ENCODE results near the gene EXOC1. TPM values are rescaled to one million over a fixed set of nuclear protein-coding genes. Genes with fewer than 3 reads are reported as not detected.

EXOC1 gene
- total and polyA plus RNA-seq, 9 of the 15 experiments (the other 6 are each of a cell fraction or from before 2014, with no cell fraction given) = 16.0 to 45.5 (median 26.2) TPM

GRCh38 chr4:55826986-55827385 lies 26.5 kb upstream of the EXOC1 start:
- intact Hi-C loops (cut with micrococcal nuclease) (no loop called here), in situ Hi-C loops (cut with MboI) (no loop called here)
- Histone ChIP-seq H3K4me2 (ENCODE audit: insufficient read depth, low read length) (no peak overlapping the region), H2AFZ (ENCODE audit: low read depth, low read length) (no peak overlapping the region), H4K20me1 (replicated peaks; ENCODE audit: control insufficient read depth, insufficient read depth, low read length) (no peaks in the 10 kb centered on the region), H3K27ac (ENCODE audit: extremely low read depth, low read depth, low read length) (no peak overlapping the region), H3K27me3 (ENCODE audit: control insufficient read depth in 2 of 2, insufficient read depth in 2 of 2, low read length in 2 of 2) (no peaks in the 10 kb centered on the region), H3K4me1 (replicated peaks in 1 of 2; ENCODE audit: control insufficient read depth in 2 of 2, insufficient read depth in 2 of 2, low read length in 2 of 2) (no peaks in the 10 kb centered on the region), H3K9me3 (replicated peaks; ENCODE audit: control insufficient read depth, insufficient read depth, low read depth, low read length) (no peaks in the 10 kb centered on the region), H3K9me1 (ENCODE audit: control insufficient read depth, insufficient read depth, low read length) (no peaks in the 10 kb centered on the region), H3K4me3 (no peak overlapping the region), H3K9ac (ENCODE audit: insufficient read depth in 1 of 2, low read depth in 2 of 2, low read length in 2 of 2) (no peak overlapping the region), H3K79me2 (ENCODE audit: control insufficient read depth, insufficient read depth, low read length) (no peaks in the 10 kb centered on the region), H3K36me3 (ENCODE audit: control insufficient read depth, insufficient read depth, low read length) (no peaks in the 10 kb centered on the region)
- BruUV-seq (replicated peaks) = no TSS peak
- no peak for DNase-seq (ENCODE audit: extremely low read depth in 1 of 4, low spot score in 3 of 4)
- no peak for TF ChIP-seq ZBTB5 (IDR thresholded peaks at IDR 0.05)
- no peak for TF ChIP-seq COPS2 (conservative IDR thresholded peaks at IDR 0.05)
- TF ChIP-seq CBX3 (IDR thresholded peaks at IDR 0.05; ENCODE audit: borderline replicate concordance in 1 of 2, low read length in 2 of 2) = no peak
- ChIA-PET POLR2A (interaction anchor here (0.7 to 1.2 kb wide), 3 partner anchors 8 to 18 kb away, joined by 3 to 4 read pairs (median 3); no protein-coding TSS in a partner anchor), CTCF (ENCODE audit: low intra/inter-chr PET ratio) (no interaction called here)
- no peak for ATAC-seq
- no peak for FAIRE-seq

DNA sequence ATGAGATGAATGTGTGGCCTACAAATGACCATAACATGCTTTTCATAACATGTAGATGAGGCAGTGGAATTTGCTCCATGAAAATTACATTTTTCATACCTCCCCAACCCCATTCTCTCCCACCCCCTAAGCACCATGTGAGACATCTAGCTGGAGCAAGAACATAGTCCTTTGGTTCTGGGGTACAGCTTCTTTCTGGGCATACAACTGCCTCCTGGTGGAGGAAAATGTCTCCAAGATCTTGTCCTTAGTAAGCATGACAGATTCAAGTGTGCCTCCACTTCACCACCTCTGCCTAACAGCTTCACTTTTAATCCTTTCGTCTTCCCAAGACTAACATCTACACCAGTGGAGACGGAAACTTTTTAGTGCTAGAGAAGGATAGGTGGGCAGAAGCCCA lies 25.9 kb upstream of the EXOC1 start:
- no peak for DNase-seq (ENCODE audit: extremely low read depth in 1 of 4, low spot score in 3 of 4)
- Histone ChIP-seq H3K4me2 (ENCODE audit: insufficient read depth, low read length) (no peak overlapping the region), H3K9me3 (replicated peaks; ENCODE audit: control insufficient read depth, insufficient read depth, low read depth, low read length) (no peaks in the 10 kb centered on the region), H2AFZ (ENCODE audit: low read depth, low read length) (no peak overlapping the region), H3K27me3 (ENCODE audit: control insufficient read depth in 2 of 2, insufficient read depth in 2 of 2, low read length in 2 of 2) (no peaks in the 10 kb centered on the region), H3K4me1 (replicated peaks in 1 of 2; ENCODE audit: control insufficient read depth in 2 of 2, insufficient read depth in 2 of 2, low read length in 2 of 2) (no peaks in the 10 kb centered on the region), H3K4me3 (no peak overlapping the region), H3K27ac (ENCODE audit: extremely low read depth, low read depth, low read length) (no peak overlapping the region), H3K36me3 (ENCODE audit: control insufficient read depth, insufficient read depth, low read length) (no peaks in the 10 kb centered on the region), H3K79me2 (ENCODE audit: control insufficient read depth, insufficient read depth, low read length) (no peaks in the 10 kb centered on the region), H3K9ac (ENCODE audit: insufficient read depth in 1 of 2, low read depth in 2 of 2, low read length in 2 of 2) (no peak overlapping the region), H3K9me1 (ENCODE audit: control insufficient read depth, insufficient read depth, low read length) (no peaks in the 10 kb centered on the region), H4K20me1 (replicated peaks; ENCODE audit: control insufficient read depth, insufficient read depth, low read length) (no peaks in the 10 kb centered on the region)
- CTCF ChIA-PET (ENCODE audit: low intra/inter-chr PET ratio) = interaction anchor here (0.6 kb wide), 1 partner anchor 349 kb away, joined by 3 read pairs; no protein-coding TSS in a partner anchor
- ATAC-seq = peak; percentile 70
- TF ChIP-seq CTCF (IDR thresholded peaks at IDR 0.05 in 2 of 3, conservative IDR thresholded peaks at IDR 0.05 in 1 of 3; ENCODE audit: insufficient read depth in 2 of 3, low read depth in 1 of 3, low read length in 3 of 3) (peak in 1 of 3 experiments; percentile 35; a peak in 1 of 6 replicates), NUFIP1 (IDR thresholded peaks at IDR 0.05; ENCODE audit: partially characterized antibody) (no peak)
- in situ Hi-C loops (cut with MboI) (no loop called here), intact Hi-C loops (cut with micrococcal nuclease) (no loop called here)
- FAIRE-seq = no peak
- POLR2A ChIA-PET = interaction anchor here (0.9 to 1.2 kb wide), 2 partner anchors 9 to 19 kb away, joined by 3 read pairs; no protein-coding TSS in a partner anchor
- no TSS peak for BruUV-seq (replicated peaks)
- 26% methylated on average over 2 of the region's 2 CpGs for WGBS (ENCODE audit: insufficient coverage, low coverage, missing lambda C conversion rate)

All from K562 (cell line).